WTC11 (cell line): ENCODE data around the gene RAET1E. TPM values are rescaled to one million over a fixed set of nuclear protein-coding genes. Genes with fewer than 3 reads are reported as not detected.

Source experiments
- ATAC-seq: fragments of 200-7000 bp; cut with Tn5 transposase; 2 replicates; pipeline ENCODE4 v1.10.0; 2021; ENCODE audit warnings: mild to moderate bottlenecking, moderate library complexity
- CTCF ChIA-PET: fragments of 300-600 bp; sonication (Branson Sonifier 250); formaldehyde crosslinking; loops from one replicate; lab custom pipeline; 2021; ENCODE audit warnings: antibody characterized with exemption; lab: Charles Lee
- POLR2A ChIA-PET: fragments of 350-600 bp; sonication (Branson Sonifier 250); formaldehyde crosslinking; loops from one replicate; lab custom pipeline; 2021; ENCODE audit warnings: antibody characterized with exemption; lab: Charles Lee
- DNase-seq: peaks from one replicate; pipeline ENCODE4 v3.0.0; 2021; ENCODE audit warnings: low spot score
- H3K27ac Mint-ChIP-seq: 2 replicates; pipeline ENCODE4 v1.8.0; 2021; ENCODE audit warnings: mixed read lengths
- H3K27me3 Mint-ChIP-seq: 2 replicates; pipeline ENCODE4 v1.8.0; 2021; ENCODE audit warnings: low read depth, mild to moderate bottlenecking, moderate library complexity, mixed read lengths
- H3K36me3 Mint-ChIP-seq: 2 replicates; pipeline ENCODE4 v1.8.0; 2021; ENCODE audit warnings: mixed read lengths
- H3K4me1 Mint-ChIP-seq: 2 replicates; pipeline ENCODE4 v1.8.0; 2022; ENCODE audit warnings: mixed read lengths
- H3K4me3 Mint-ChIP-seq: 2 replicates; pipeline ENCODE4 v1.8.0; 2021; ENCODE audit warnings: mild to moderate bottlenecking, moderate library complexity, mixed read lengths
- H3K9me3 Mint-ChIP-seq: 2 replicates; pipeline ENCODE4 v1.8.0; 2021; ENCODE audit warnings: mixed read lengths
- AR ChIP-seq: fragments of 250-450 bp; sonication (Bioruptor Pico); IDR thresholded peaks from 2 replicates; pipeline ENCODE4 v1.9.0; 2021; ENCODE audit warnings: mild to moderate bottlenecking
- ATF3 ChIP-seq: sonication (generic); formaldehyde crosslinking; conservative IDR thresholded peaks from 2 replicates; pipeline ENCODE4 v1.8.1; 2022; ENCODE audit warnings: mild to moderate bottlenecking, missing genetic modification reagents
- CTCF ChIP-seq: fragments of 200-600 bp; IDR thresholded peaks from 2 replicates; pipeline ENCODE4 v1.8.0; 2022; ENCODE audit warnings: antibody characterized with exemption
- ELF4 ChIP-seq: sonication (generic); formaldehyde crosslinking; IDR thresholded peaks from 2 replicates; pipeline ENCODE4 v1.8.1; 2022; ENCODE audit warnings: low read depth, mild to moderate bottlenecking, moderate library complexity, missing genetic modification reagents
- FOXP1 ChIP-seq: sonication (generic); formaldehyde crosslinking; IDR thresholded peaks from 2 replicates; pipeline ENCODE4 v1.8.0; 2022; ENCODE audit warnings: missing genetic modification reagents, mild to moderate bottlenecking, moderate library complexity, borderline replicate concordance
- RORB ChIP-seq: fragments of 250-450 bp; sonication (Bioruptor Pico); IDR thresholded peaks from 2 replicates; pipeline ENCODE4 v1.9.0; 2021; ENCODE audit warnings: mild to moderate bottlenecking
- SMAD4 ChIP-seq: sonication (generic); formaldehyde crosslinking; IDR thresholded peaks from 2 replicates; pipeline ENCODE4 v1.8.0; 2022; ENCODE audit warnings: mild to moderate bottlenecking, missing genetic modification reagents
- TEAD1 ChIP-seq: sonication (generic); formaldehyde crosslinking; IDR thresholded peaks from 2 replicates; pipeline ENCODE4 v1.8.0; 2022; ENCODE audit warnings: mild to moderate bottlenecking, missing genetic modification reagents
- ZNF232 ChIP-seq: sonication (generic); formaldehyde crosslinking; IDR thresholded peaks from 2 replicates; pipeline ENCODE4 v1.8.0; 2022; ENCODE audit warnings: mild to moderate bottlenecking, missing genetic modification reagents
- ZNF396 ChIP-seq: fragments of 250-450 bp; sonication (Bioruptor Pico); IDR thresholded peaks from 2 replicates; pipeline ENCODE4 v1.8.0; 2021; ENCODE audit warnings: mild to moderate bottlenecking, moderate library complexity, borderline replicate concordance
- total RNA-seq: library from RNA; stranded (reverse); gene quantifications from 3 replicates; pipeline ENCODE4 v1.2.3, GENCODE V29; 2021
- TF ChIP-seq, protein P1 (sequence below): fragments of 250-450 bp; sonication (Bioruptor Pico); IDR thresholded peaks from 2 replicates; pipeline ENCODE4 v1.9.0; 2021; ENCODE audit warnings: mild to moderate bottlenecking, borderline replicate concordance
- TF ChIP-seq, protein P2 (sequence below): fragments of 250-450 bp; sonication (Bioruptor Pico); IDR thresholded peaks from 2 replicates; pipeline ENCODE4 v1.9.0; 2021; ENCODE audit warnings: moderate library complexity, mild to moderate bottlenecking, inconsistent platforms, borderline replicate concordance
- TF ChIP-seq, protein P3 (sequence below): fragments of 250-450 bp; sonication (Bioruptor Pico); IDR thresholded peaks from 2 replicates; pipeline ENCODE4 v1.9.0; 2021; ENCODE audit warnings: mild to moderate bottlenecking
- TF ChIP-seq, protein P4 (sequence below): sonication (generic); formaldehyde crosslinking; IDR thresholded peaks from 2 replicates; pipeline ENCODE4 v1.8.0; 2022; ENCODE audit warnings: mild to moderate bottlenecking, missing genetic modification reagents

RAET1E gene
- total RNA-seq, 1 experiment from 2014 or later: not detected

DNA sequence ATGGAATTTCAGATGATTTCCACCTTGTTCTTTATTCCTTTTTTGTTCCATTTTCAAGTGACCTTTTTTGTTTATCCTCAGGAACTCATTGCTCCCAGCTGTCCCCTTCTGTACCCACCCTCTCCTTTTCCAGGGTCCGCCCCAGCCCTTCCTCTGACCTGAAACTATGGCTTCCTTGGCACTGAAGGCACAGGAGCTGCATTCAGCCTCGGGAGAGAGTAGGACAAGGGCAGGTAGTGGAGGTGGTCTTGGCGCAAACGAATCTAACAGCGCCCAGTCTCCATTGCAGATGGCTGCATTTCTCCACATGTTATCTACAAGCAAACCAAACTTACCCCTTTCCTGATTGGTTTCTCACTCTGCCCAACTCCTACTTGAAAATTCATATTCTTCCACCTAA is 35.1 kb upstream of the RAET1E start:
- Mint-ChIP-seq H3K36me3 (no peaks in the 10 kb centered on the region), H3K27ac (no peak overlapping the region), H3K4me1 (no peaks in the 10 kb centered on the region), H3K27me3 (peaks cover 97% of the 10 kb centered on the region), H3K4me3 (no peak overlapping the region), H3K9me3 (no peaks in the 10 kb centered on the region)
- ATAC-seq: no peak
- CTCF ChIA-PET: no interaction called here
- POLR2A ChIA-PET: no interaction called here
- no peak for TF ChIP-seq AR
- no peak for TF ChIP-seq TEAD1 (CRISPR knock-in tag)
- no peak for TF ChIP-seq SMAD4 (CRISPR knock-in tag)
- TF ChIP-seq, protein P1, sequence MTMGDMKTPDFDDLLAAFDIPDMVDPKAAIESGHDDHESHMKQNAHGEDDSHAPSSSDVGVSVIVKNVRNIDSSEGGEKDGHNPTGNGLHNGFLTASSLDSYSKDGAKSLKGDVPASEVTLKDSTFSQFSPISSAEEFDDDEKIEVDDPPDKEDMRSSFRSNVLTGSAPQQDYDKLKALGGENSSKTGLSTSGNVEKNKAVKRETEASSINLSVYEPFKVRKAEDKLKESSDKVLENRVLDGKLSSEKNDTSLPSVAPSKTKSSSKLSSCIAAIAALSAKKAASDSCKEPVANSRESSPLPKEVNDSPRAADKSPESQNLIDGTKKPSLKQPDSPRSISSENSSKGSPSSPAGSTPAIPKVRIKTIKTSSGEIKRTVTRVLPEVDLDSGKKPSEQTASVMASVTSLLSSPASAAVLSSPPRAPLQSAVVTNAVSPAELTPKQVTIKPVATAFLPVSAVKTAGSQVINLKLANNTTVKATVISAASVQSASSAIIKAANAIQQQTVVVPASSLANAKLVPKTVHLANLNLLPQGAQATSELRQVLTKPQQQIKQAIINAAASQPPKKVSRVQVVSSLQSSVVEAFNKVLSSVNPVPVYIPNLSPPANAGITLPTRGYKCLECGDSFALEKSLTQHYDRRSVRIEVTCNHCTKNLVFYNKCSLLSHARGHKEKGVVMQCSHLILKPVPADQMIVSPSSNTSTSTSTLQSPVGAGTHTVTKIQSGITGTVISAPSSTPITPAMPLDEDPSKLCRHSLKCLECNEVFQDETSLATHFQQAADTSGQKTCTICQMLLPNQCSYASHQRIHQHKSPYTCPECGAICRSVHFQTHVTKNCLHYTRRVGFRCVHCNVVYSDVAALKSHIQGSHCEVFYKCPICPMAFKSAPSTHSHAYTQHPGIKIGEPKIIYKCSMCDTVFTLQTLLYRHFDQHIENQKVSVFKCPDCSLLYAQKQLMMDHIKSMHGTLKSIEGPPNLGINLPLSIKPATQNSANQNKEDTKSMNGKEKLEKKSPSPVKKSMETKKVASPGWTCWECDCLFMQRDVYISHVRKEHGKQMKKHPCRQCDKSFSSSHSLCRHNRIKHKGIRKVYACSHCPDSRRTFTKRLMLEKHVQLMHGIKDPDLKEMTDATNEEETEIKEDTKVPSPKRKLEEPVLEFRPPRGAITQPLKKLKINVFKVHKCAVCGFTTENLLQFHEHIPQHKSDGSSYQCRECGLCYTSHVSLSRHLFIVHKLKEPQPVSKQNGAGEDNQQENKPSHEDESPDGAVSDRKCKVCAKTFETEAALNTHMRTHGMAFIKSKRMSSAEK: no peak
- TF ChIP-seq, protein P2, sequence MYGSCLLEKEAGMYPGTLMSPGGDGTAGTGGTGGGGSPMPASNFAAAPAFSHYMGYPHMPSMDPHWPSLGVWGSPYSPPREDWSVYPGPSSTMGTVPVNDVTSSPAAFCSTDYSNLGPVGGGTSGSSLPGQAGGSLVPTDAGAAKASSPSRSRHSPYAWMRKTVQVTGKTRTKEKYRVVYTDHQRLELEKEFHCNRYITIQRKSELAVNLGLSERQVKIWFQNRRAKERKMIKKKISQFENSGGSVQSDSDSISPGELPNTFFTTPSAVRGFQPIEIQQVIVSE: no peak
- no peak for TF ChIP-seq ATF3 (CRISPR knock-in tag)
- no peak for TF ChIP-seq RORB (CRISPR knock-in tag)
- TF ChIP-seq ZNF396: no peak
- no peak for TF ChIP-seq ELF4 (CRISPR knock-in tag)
- TF ChIP-seq, protein P3, sequence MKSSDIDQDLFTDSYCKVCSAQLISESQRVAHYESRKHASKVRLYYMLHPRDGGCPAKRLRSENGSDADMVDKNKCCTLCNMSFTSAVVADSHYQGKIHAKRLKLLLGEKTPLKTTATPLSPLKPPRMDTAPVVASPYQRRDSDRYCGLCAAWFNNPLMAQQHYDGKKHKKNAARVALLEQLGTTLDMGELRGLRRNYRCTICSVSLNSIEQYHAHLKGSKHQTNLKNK: no peak
- TF ChIP-seq FOXP1 (CRISPR knock-in tag): no peak
- no peak for DNase-seq

DNA sequence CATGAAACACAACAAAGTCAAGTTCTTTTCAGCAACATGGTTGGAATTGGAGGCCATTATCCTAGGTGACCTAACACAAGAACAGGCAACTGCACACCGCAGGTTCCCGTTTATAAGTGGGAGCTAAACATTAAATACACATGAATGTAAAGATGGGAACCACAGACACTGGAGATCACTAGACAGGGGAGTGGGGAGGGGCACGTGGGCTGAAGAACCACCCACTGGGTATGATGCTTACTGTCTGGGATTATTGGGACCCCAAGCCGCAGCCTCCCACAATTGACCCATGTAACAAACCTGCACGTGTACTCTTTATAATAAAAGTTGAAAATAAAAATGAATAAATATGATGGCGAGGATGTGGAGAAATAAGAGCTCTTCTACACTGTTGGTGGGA is 33.6 kb upstream of the RAET1E start:
- DNase-seq (no peak), ATAC-seq (no peak)
- Mint-ChIP-seq H3K27ac (no peak overlapping the region), H3K36me3 (no peaks in the 10 kb centered on the region), H3K4me1 (no peaks in the 10 kb centered on the region), H3K27me3 (peaks cover 94% of the 10 kb centered on the region), H3K4me3 (no peak overlapping the region), H3K9me3 (no peaks in the 10 kb centered on the region)
- TF ChIP-seq SMAD4 (CRISPR knock-in tag): no peak
- TF ChIP-seq, protein P4, sequence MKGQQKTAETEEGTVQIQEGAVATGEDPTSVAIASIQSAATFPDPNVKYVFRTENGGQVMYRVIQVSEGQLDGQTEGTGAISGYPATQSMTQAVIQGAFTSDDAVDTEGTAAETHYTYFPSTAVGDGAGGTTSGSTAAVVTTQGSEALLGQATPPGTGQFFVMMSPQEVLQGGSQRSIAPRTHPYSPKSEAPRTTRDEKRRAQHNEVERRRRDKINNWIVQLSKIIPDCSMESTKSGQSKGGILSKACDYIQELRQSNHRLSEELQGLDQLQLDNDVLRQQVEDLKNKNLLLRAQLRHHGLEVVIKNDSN (CRISPR knock-in tag): no peak
- TF ChIP-seq, protein P3: no peak
- ChIA-PET CTCF (no interaction called here), POLR2A (no interaction called here)

- DNase-seq (peak; percentile 66), ATAC-seq (peak; percentile 63)
- ChIA-PET POLR2A (no interaction called here), CTCF (interaction anchor here (0.7 to 1.2 kb wide), 9 partner anchors 13 to 888 kb away, joined by 3 to 10 read pairs (median 4); partner anchors contain the start of gene GINM1)
- H3K4me3 Mint-ChIP-seq: no peak overlapping the region
- H3K27me3 Mint-ChIP-seq: peaks cover 94% of the 10 kb centered on the region
- H3K4me1 Mint-ChIP-seq: peaks cover 6% of the 10 kb centered on the region
- no peaks in the 10 kb centered on the region for H3K36me3 Mint-ChIP-seq
- peak; percentile 41; the same call in 1 of the 2 replicates for TF ChIP-seq CTCF
- TF ChIP-seq ZNF232 (CRISPR knock-in tag): no peak
- H3K27ac Mint-ChIP-seq: no peak overlapping the region
- no peaks in the 10 kb centered on the region for H3K9me3 Mint-ChIP-seq
These were observed 31.5 kb upstream of the RAET1E start for GRCh38 chr6:149929422-149929821.
